Measurements from ENCODE around the gene MTHFD2L. TPM values are rescaled to one million over a fixed set of nuclear protein-coding genes. Genes with fewer than 3 reads are reported as not detected.

MTHFD2L gene
- total RNA-seq, 1 experiment from 2014 or later, result 9.4 TPM

DNA sequence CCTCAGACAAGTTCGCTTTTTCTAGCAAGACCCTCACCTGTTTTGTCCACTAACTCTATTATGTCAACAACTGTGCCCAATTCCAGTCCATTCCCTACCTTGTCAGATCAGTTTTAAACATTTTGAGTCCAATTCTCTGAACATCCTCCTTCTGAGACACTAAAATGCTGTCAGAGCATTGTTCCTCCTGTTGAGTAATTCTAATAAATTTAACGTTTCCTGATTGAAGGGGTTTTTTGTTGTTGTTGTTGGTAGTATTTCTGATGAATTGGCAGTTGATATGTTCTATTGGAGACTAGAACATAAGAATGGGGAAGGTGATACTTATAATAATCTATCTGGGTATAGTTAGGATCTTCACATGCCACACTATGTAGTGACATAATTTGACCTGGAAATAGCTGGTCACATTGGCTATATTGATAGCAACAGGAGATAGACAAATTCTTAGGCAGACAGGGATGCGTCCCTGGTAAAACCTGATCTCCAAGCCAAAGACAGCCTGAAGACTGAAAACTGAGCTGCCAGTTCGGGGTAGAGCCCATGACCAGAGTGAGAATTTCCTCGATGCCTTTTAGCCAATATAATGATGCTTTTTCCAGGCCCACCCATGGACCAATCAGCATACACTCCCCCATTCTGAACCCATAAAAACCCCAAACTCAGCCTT lies 46.5 kb upstream of the MTHFD2L start:
- peaks cover 30% of the 10 kb centered on the region for H3K4me1 Mint-ChIP-seq
- CTCF ChIA-PET, result interaction anchor here (1.0 to 1.2 kb wide), 3 partner anchors 12 to 146 kb away, joined by 4 to 5 read pairs (median 4); partner anchors contain the start of genes CXCL2 and CXCL5

More for the DNA sequence above, 46.5 kb upstream of the MTHFD2L start:
- no peak for DNase-seq (ENCODE audit: low spot score)
- no peaks in the 10 kb centered on the region for H3K36me3 Mint-ChIP-seq
- ATAC-seq, result no peak
- no peaks in the 10 kb centered on the region for H3K27me3 Mint-ChIP-seq (ENCODE audit: low read depth)
- H3K9me3 Mint-ChIP-seq, result no peaks in the 10 kb centered on the region
- no peak overlapping the region for H3K27ac Mint-ChIP-seq
- H3K4me3 Mint-ChIP-seq, result no peak overlapping the region
- TF ChIP-seq FOXP4 (CRISPR knock-in tag; IDR thresholded peaks at IDR 0.05) (no peak), TEAD1 (CRISPR knock-in tag; IDR thresholded peaks at IDR 0.05) (no peak), SP1 (CRISPR knock-in tag; conservative IDR thresholded peaks at IDR 0.05) (no peak), CREM (CRISPR knock-in tag; IDR thresholded peaks at IDR 0.05) (no peak), JUN (CRISPR knock-in tag; IDR thresholded peaks at IDR 0.05) (no peak), ATF2 (CRISPR knock-in tag; IDR thresholded peaks at IDR 0.05; ENCODE audit: borderline replicate concordance, low read depth) (no peak), SMAD3 (CRISPR knock-in tag; IDR thresholded peaks at IDR 0.05; ENCODE audit: borderline replicate concordance) (no peak), PRDM15 (CRISPR knock-in tag; IDR thresholded peaks at IDR 0.05) (no peak), ZNF512 (CRISPR knock-in tag; IDR thresholded peaks at IDR 0.05; ENCODE audit: borderline replicate concordance) (no peak)
- TF ChIP-seq, protein P1, sequence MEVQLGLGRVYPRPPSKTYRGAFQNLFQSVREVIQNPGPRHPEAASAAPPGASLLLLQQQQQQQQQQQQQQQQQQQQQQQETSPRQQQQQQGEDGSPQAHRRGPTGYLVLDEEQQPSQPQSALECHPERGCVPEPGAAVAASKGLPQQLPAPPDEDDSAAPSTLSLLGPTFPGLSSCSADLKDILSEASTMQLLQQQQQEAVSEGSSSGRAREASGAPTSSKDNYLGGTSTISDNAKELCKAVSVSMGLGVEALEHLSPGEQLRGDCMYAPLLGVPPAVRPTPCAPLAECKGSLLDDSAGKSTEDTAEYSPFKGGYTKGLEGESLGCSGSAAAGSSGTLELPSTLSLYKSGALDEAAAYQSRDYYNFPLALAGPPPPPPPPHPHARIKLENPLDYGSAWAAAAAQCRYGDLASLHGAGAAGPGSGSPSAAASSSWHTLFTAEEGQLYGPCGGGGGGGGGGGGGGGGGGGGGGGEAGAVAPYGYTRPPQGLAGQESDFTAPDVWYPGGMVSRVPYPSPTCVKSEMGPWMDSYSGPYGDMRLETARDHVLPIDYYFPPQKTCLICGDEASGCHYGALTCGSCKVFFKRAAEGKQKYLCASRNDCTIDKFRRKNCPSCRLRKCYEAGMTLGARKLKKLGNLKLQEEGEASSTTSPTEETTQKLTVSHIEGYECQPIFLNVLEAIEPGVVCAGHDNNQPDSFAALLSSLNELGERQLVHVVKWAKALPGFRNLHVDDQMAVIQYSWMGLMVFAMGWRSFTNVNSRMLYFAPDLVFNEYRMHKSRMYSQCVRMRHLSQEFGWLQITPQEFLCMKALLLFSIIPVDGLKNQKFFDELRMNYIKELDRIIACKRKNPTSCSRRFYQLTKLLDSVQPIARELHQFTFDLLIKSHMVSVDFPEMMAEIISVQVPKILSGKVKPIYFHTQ (CRISPR knock-in tag; IDR thresholded peaks at IDR 0.05), result no peak
- TF ChIP-seq, protein P2, sequence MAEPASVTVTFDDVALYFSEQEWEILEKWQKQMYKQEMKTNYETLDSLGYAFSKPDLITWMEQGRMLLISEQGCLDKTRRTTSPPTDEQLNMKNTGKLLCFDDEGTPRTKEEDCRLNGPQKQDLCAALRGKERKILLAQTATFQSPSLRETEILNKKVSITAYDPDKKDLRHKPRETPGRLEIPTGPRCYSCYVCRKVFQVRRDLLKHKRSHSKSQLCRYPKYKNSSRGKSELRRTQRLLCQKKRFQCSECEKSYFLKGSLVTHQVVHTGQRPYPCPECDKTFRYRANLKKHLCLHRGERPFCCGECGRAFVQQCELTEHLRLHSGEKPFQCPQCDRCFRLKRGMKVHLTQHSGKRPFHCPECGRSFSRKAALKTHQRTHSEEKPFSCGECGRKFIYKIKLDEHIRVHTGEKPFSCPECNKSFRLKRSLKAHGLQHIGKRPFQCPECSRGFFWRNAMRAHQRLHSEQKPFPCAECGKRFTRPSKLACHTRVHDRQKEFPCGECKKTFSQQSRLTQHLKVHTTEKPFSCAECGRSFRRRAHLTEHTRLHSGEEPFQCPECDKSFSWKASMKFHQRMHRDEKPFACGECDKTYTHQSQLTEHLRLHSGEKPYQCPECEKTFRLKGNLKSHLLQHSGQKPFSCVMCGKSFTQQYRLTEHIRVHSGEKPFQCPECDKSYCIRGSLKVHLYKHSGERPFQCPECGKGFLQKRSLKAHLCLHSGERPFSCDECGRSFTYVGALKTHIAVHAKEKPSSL (CRISPR knock-in tag; conservative IDR thresholded peaks at IDR 0.05), result no peak
- TF ChIP-seq, protein P3, sequence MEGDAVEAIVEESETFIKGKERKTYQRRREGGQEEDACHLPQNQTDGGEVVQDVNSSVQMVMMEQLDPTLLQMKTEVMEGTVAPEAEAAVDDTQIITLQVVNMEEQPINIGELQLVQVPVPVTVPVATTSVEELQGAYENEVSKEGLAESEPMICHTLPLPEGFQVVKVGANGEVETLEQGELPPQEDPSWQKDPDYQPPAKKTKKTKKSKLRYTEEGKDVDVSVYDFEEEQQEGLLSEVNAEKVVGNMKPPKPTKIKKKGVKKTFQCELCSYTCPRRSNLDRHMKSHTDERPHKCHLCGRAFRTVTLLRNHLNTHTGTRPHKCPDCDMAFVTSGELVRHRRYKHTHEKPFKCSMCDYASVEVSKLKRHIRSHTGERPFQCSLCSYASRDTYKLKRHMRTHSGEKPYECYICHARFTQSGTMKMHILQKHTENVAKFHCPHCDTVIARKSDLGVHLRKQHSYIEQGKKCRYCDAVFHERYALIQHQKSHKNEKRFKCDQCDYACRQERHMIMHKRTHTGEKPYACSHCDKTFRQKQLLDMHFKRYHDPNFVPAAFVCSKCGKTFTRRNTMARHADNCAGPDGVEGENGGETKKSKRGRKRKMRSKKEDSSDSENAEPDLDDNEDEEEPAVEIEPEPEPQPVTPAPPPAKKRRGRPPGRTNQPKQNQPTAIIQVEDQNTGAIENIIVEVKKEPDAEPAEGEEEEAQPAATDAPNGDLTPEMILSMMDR (IDR thresholded peaks at IDR 0.05), result no peak
- TF ChIP-seq, protein P4, sequence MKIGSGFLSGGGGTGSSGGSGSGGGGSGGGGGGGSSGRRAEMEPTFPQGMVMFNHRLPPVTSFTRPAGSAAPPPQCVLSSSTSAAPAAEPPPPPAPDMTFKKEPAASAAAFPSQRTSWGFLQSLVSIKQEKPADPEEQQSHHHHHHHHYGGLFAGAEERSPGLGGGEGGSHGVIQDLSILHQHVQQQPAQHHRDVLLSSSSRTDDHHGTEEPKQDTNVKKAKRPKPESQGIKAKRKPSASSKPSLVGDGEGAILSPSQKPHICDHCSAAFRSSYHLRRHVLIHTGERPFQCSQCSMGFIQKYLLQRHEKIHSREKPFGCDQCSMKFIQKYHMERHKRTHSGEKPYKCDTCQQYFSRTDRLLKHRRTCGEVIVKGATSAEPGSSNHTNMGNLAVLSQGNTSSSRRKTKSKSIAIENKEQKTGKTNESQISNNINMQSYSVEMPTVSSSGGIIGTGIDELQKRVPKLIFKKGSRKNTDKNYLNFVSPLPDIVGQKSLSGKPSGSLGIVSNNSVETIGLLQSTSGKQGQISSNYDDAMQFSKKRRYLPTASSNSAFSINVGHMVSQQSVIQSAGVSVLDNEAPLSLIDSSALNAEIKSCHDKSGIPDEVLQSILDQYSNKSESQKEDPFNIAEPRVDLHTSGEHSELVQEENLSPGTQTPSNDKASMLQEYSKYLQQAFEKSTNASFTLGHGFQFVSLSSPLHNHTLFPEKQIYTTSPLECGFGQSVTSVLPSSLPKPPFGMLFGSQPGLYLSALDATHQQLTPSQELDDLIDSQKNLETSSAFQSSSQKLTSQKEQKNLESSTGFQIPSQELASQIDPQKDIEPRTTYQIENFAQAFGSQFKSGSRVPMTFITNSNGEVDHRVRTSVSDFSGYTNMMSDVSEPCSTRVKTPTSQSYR (CRISPR knock-in tag; IDR thresholded peaks at IDR 0.05), result no peak
- TF ChIP-seq, protein P5, sequence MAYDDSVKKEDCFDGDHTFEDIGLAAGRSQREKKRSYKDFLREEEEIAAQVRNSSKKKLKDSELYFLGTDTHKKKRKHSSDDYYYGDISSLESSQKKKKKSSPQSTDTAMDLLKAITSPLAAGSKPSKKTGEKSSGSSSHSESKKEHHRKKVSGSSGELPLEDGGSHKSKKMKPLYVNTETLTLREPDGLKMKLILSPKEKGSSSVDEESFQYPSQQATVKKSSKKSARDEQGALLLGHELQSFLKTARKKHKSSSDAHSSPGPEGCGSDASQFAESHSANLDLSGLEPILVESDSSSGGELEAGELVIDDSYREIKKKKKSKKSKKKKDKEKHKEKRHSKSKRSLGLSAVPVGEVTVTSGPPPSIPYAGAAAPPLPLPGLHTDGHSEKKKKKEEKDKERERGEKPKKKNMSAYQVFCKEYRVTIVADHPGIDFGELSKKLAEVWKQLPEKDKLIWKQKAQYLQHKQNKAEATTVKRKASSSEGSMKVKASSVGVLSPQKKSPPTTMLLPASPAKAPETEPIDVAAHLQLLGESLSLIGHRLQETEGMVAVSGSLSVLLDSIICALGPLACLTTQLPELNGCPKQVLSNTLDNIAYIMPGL (CRISPR knock-in tag; IDR thresholded peaks at IDR 0.05), result no peak
- POLR2A ChIA-PET, result interaction anchor here (0.6 kb wide), 2 partner anchors 113 to 1609 kb away, joined by 3 read pairs; partner anchors contain the start of gene CXCL5
